Adrenal gland (tissue), 5 donors: ENCODE results near the gene PSMD7.

Source experiments
- POLR2A ChIP-seq, 2 donors: fragments of 450-650 bp; IDR thresholded peaks; one replicate each; pipeline ENCODE4 v1.6.1; 2017; ENCODE audit warnings: antibody characterized with exemption in 2 of 2, mild to moderate bottlenecking in 2 of 2, moderate library complexity in 1 of 2
- TF ChIP-seq, protein P1 (sequence below), 6 experiments: fragments of 450-650 bp in 4 of 6; fragments of 200-600 bp in 2 of 6; sonication (generic) in 1 of 6; IDR thresholded peaks; 1 replicate in 5 of 6; 2 replicates in 1 of 6; pipeline versions ENCODE4 v1.5.1 to v1.8.0; 2016 to 2021; ENCODE audit warnings: antibody characterized with exemption in 6 of 6, mild to moderate bottlenecking in 2 of 6, moderate library complexity in 1 of 6
- donor health status: DM: no; HTN: no; CAD: no.

DNA sequence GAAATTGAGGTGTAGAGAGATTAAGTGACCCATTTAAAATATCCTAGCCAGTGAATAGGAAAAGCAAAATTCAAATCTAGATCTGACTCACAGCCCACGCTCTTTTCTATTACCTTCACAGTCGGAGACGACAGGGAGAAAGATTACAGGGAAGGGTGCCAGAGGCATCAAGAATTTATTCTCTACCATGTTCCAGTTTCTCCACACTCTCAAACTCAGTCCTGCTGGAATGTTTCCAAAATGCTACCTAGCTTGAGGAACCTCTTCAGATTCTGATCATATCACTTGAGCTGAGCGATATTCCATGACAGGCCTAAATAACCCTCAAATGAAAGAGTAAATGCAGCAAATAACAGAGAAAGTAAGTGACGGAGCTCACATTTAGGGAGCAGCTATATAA is 5.4 kb upstream of the PSMD7 start:
- no peak for TF ChIP-seq POLR2A (IDR thresholded peaks at IDR 0.05)
- TF ChIP-seq, protein P1, sequence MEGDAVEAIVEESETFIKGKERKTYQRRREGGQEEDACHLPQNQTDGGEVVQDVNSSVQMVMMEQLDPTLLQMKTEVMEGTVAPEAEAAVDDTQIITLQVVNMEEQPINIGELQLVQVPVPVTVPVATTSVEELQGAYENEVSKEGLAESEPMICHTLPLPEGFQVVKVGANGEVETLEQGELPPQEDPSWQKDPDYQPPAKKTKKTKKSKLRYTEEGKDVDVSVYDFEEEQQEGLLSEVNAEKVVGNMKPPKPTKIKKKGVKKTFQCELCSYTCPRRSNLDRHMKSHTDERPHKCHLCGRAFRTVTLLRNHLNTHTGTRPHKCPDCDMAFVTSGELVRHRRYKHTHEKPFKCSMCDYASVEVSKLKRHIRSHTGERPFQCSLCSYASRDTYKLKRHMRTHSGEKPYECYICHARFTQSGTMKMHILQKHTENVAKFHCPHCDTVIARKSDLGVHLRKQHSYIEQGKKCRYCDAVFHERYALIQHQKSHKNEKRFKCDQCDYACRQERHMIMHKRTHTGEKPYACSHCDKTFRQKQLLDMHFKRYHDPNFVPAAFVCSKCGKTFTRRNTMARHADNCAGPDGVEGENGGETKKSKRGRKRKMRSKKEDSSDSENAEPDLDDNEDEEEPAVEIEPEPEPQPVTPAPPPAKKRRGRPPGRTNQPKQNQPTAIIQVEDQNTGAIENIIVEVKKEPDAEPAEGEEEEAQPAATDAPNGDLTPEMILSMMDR (IDR thresholded peaks at IDR 0.05), result no peak
